Large intestine (tissue), 3 donors: ENCODE results near the gene MRAP2. TPM values are rescaled to one million over a fixed set of nuclear protein-coding genes. Genes with fewer than 3 reads are reported as not detected.
"Not testable (repeated sequence)": the region's sequence is repeated elsewhere in the genome, so short reads cannot be mapped to it uniquely, and the experiment has no call there.

Source experiments
- DNase-seq, 2 donors: peaks; one replicate each; pipeline versions ENCODE4 v3.0.0 to v3.0.0-alpha.2; 2013
- H3K27ac ChIP-seq: one replicate; pipeline ENCODE4 v1.5.1; 2013; ENCODE audit warnings: low read length
- H3K27me3 ChIP-seq: 2 replicates; pipeline ENCODE4 v1.6.1; 2013; ENCODE audit warnings: low read length; ENCODE audit not compliant: control insufficient read depth, insufficient read depth
- H3K36me3 ChIP-seq: 2 replicates; pipeline ENCODE4 v1.6.1; 2013; ENCODE audit warnings: low read length; ENCODE audit not compliant: control insufficient read depth, insufficient read depth
- H3K4me1 ChIP-seq: one replicate; pipeline ENCODE4 v1.6.1; 2013; ENCODE audit warnings: low read length; ENCODE audit not compliant: control insufficient read depth, insufficient read depth
- H3K4me3 ChIP-seq: one replicate; pipeline ENCODE4 v1.5.1; 2013; ENCODE audit warnings: low read length
- H3K9me3 ChIP-seq: one replicate; pipeline ENCODE4 v1.6.1; 2013; ENCODE audit warnings: mild to moderate bottlenecking, low read depth, low read length, moderate library complexity; ENCODE audit not compliant: control insufficient read depth
- WGBS: methylation state at CpG from one replicate; pipeline ENCODE4 v1.1.5; 2013; ENCODE audit warnings: low lambda C conversion rate; ENCODE audit not compliant: insufficient coverage; 5-methylcytosine and 5-hydroxymethylcytosine counted together
- polyA plus RNA-seq: library from polyadenylated mRNA; unstranded; fragments of 120-200 nt; gene quantifications from one replicate; pipeline ENCODE4 v1.2.1, GENCODE V29; 2013

MRAP2 gene
- polyA plus RNA-seq, 1 donor, result 1.7 TPM

DNA sequence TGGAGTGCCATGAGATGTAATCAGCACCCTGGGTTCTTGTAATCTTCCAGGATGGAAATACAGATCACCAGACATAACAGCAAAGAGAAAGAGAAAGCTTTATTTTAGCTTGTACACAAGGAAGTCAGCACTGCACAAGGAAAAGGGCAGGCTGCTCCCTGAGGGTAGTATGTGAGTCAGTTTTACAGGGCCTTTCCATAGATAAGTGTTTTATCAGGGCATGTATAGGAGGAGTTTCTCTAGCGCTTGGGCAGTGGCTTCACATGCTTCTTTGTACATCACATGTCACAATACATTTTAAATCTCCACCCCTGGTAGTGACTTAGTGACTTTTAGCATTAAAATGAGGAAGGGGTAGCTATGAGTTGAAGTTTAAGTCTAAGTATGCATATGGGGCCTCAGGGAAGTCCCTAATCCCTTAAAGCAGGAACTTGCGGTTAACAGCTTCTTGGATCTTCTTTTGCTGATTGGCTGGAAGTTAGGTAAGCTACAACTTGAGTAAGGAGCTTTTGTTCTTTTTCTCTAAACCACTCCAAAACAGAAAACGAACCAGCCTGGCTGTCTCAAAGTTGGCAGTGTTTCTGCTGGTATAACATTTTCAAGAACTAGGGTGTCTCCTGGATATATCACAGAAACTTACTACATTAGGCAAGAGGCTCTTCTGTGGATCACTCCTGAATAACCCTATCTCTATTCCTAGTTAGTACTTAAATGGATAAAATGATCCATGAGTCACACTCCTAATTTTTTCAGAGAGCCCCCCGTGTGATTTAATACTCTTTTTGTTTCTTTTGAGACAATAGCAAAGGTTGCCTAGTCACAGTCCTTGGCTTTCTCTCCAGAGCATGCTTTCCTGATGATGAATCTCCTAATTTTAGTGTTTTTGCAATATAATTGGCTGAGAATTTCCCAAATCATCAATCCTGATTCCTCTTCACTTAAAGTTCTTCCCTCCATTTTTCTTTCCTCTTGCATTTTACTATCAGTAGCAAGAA is 60.2 kb downstream of the MRAP2 start:
- no CpG with 5 or more reads among the region's 4 CpGs for WGBS
- DNase-seq, result no peak
- H3K27ac ChIP-seq, result no peak overlapping the region
- H3K27me3 ChIP-seq, result no peaks in the 10 kb centered on the region
- H3K9me3 ChIP-seq, result no peaks in the 10 kb centered on the region
- no peaks in the 10 kb centered on the region for H3K4me1 ChIP-seq
- H3K4me3 ChIP-seq, result no peak overlapping the region
- no peaks in the 10 kb centered on the region for H3K36me3 ChIP-seq

DNA sequence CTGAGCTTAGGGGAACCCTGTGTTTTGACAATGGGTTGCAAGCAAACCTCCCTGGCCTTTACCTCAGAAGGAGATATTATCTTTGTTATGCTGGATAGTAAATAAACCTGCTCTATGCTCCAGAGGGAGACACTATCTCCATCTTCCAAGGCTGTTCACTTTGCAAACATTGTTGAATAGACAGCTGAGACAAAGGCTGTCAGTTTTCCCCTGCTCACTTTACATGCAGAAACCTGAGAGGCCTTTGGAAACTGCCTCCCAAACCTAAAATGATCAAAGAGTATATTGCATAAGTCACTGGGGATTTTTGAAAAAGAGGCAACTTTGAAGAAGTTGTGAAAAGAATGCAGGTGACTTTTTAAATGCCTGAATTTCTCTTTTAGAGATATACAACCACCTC is 61.6 kb downstream of the MRAP2 start:
- H3K27me3 ChIP-seq, result no peaks in the 10 kb centered on the region
- no peaks in the 10 kb centered on the region for H3K36me3 ChIP-seq
- H3K27ac ChIP-seq, result no peak overlapping the region
- H3K9me3 ChIP-seq, result no peaks in the 10 kb centered on the region
- H3K4me3 ChIP-seq, result no peak overlapping the region
- H3K4me1 ChIP-seq, result no peaks in the 10 kb centered on the region
- DNase-seq, result no peak

DNA sequence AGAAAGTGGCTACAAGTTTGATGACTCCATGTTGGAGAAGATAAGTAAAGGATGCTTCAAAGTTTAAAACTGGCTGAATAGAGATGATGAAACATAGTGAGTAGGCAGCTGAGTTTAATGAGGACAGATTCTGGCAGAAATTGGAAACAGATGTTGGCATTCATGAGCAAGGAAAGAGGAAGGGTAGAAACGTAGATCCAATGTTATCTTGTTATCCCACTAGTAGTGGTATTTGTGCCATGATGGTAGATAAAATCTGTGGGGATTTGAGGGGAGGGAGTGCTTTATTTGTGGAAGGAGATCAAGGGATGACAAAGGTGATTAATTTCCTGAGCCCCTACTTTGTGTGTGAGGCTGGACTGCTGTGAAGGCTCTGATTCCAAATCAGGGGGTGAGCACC is 69.5 kb downstream of the MRAP2 start:
- DNase-seq, result no peak
- no CpG with 5 or more reads among the region's 1 CpG for WGBS
- Histone ChIP-seq H3K9me3 (no peaks in the 10 kb centered on the region), H3K4me3 (no peak overlapping the region), H3K4me1 (no peaks in the 10 kb centered on the region), H3K36me3 (no peaks in the 10 kb centered on the region), H3K27ac (no peak overlapping the region), H3K27me3 (no peaks in the 10 kb centered on the region)

DNA sequence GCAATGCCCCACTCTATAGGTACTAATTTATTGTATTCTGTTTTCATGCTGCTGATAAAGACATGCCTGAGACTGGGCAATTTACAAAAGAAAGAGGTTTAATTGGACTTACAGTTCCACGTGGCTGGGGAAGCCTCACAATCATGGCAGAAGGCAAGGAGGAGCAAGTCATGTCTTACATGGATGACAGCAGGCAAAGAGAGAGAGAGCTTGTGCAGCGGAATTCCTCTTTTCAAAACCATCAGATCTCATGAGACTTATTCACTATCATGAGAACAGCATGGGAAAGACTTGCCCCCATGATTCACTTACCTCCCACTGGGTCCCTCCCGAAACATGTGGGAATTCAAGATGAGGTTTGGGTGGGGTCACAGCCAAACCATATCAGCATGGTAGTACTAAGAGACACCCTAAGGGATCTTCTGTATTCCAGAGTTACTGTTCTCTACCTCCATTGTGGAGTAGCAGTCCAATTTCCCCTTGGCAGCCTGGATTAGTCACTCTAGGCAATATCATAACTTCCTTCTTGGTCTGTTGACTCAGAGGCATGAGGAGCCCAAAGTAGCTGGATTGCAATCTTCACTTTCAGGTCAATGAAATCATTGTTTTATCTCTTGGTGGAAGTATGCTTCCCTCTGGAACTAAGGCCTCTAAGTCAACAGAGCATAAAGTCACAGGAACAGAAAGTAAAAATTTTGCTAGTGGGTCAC is 71.8 kb downstream of the MRAP2 start:
- 80% methylated on average over 1 of the region's 3 CpGs for WGBS

DNA sequence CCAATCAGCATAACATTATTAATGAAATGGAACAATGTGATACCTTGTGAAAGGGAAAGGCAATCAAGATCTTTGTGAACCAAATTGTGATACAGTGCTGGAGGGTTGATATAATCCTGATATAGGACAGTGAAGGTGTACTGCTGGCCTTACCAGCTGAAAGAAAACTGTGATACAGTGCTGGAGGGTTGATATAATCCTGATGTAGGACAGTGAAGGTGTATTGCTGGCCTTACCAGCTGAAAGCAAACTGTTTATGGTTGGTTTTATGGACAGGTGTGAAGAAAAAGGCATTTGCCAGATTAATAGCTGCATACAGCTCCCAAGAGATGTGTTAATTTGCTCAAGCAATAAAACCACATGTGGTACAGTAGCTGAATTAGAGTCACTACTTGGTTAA is 73.9 kb downstream of the MRAP2 start:
- H3K36me3 ChIP-seq, result no peaks in the 10 kb centered on the region
- no peak overlapping the region for H3K27ac ChIP-seq
- no peaks in the 10 kb centered on the region for H3K4me1 ChIP-seq
- no peaks in the 10 kb centered on the region for H3K27me3 ChIP-seq
- H3K4me3 ChIP-seq, result no peak overlapping the region
- H3K9me3 ChIP-seq, result no peaks in the 10 kb centered on the region
- no peak for DNase-seq

More for the DNA sequence above, 71.8 kb downstream of the MRAP2 start:
- not testable (repeated sequence) for H3K4me1 ChIP-seq, H3K27ac ChIP-seq, H3K36me3 ChIP-seq, H3K9me3 ChIP-seq, H3K4me3 ChIP-seq, H3K27me3 ChIP-seq, DNase-seq

DNA sequence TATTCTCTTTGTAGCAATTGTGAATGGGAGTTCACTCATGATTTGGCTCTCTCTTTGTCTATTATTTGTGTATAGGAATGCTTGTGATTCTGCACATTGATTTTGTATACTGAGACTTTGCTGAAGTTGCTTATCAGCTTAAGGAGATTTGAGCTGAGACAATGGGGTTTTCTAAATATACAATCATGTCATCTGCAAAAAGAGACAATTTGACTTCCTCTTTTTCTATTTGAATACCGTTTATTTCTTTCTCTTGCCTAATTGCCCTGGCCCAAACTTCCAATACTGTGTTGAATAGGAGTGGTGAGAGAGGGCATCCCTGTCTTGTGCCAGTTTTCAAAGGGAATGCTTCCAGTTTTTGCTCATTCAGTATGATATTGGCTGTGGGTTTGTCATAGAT is 77.8 kb downstream of the MRAP2 start:
- not testable (repeated sequence) for H3K4me1 ChIP-seq, H3K27me3 ChIP-seq, H3K27ac ChIP-seq, H3K4me3 ChIP-seq, H3K9me3 ChIP-seq, H3K36me3 ChIP-seq, DNase-seq
- no CpG with 5 or more reads among the region's 1 CpG for WGBS

DNA sequence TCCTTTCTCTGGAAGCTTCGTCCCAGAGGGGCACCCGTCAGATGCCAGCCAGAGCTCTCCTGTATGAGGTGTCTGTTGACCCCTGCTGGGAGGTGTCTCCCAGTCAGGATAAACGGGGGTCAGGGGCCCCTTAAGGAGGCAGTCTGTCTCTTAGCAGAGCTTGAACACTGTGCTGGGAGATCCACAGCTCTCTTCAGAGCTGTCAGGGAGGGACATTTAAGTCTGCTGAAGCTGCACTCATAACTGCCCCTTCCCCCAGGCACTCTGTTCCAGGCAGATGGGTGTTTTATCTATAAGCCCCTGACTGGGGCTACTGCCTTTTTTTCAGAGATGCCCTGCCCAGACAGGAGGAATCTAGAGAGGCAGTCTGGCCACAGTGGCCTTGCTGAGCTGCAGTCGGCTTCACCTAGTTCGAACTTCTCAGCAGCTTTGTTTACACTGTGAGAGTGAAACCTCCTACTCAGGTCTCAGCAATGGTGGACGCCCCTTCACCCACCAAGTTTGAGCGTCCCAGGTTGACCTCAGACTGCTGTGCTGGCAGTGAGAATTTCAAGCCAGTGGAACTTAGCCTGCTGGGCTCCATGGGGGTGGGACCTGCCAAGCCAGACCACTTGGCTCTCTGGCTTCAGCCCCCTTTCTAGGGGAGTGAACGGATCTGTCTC is 81.5 kb downstream of the MRAP2 start:
- H3K9me3 ChIP-seq, DNase-seq, H3K4me1 ChIP-seq, H3K36me3 ChIP-seq, H3K27ac ChIP-seq, H3K4me3 ChIP-seq, H3K27me3 ChIP-seq: not testable (repeated sequence)
- no CpG with 5 or more reads among the region's 8 CpGs for WGBS

DNA sequence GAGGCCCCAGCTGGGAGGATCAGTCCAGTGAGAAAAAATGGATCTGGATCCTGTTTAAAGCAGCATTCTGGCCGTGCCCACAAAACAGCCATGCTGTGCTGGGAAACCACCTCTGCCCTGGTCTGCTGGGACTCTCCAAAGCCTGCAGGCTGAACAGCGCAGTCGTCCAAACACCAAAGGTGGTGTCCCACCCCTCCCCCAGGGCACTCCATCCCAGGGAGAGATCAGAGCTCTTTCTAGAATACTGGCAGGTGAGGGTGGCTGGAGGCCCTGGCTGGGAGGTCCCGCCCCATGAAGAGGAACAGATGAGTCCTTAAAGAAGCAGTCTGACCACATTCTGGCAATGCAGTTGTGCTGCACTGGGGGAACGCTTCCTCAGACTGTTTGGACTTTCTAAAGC is 84.6 kb downstream of the MRAP2 start:
- no peaks in the 10 kb centered on the region for H3K9me3 ChIP-seq
- no peaks in the 10 kb centered on the region for H3K27me3 ChIP-seq
- no peak for DNase-seq
- WGBS, result no CpG with 5 or more reads among the region's 5 CpGs
- no peak overlapping the region for H3K27ac ChIP-seq
- no peaks in the 10 kb centered on the region for H3K4me1 ChIP-seq
- H3K4me3 ChIP-seq, result no peak overlapping the region
- no peaks in the 10 kb centered on the region for H3K36me3 ChIP-seq

GRCh38 chr6:84119277-84119676 is 85.7 kb downstream of the MRAP2 start:
- H3K4me1 ChIP-seq, result no peaks in the 10 kb centered on the region
- H3K9me3 ChIP-seq, result no peaks in the 10 kb centered on the region
- no peak overlapping the region for H3K27ac ChIP-seq
- H3K36me3 ChIP-seq, result peaks cover under 1% of the 10 kb centered on the region
- H3K4me3 ChIP-seq, result no peak overlapping the region
- no peak for DNase-seq
- H3K27me3 ChIP-seq, result no peaks in the 10 kb centered on the region

GRCh38 chr6:84123186-84123585 is 89.6 kb downstream of the MRAP2 start:
- H3K9me3 ChIP-seq, result no peaks in the 10 kb centered on the region
- peaks cover 5% of the 10 kb centered on the region for H3K36me3 ChIP-seq
- DNase-seq, result no peak
- H3K4me1 ChIP-seq, result no peaks in the 10 kb centered on the region
- no peak overlapping the region for H3K27ac ChIP-seq
- WGBS, result 100% methylated on average over 1 of the region's 2 CpGs
- no peak overlapping the region for H3K4me3 ChIP-seq
- no peaks in the 10 kb centered on the region for H3K27me3 ChIP-seq
